Pancreas (tissue), 10 donors: ENCODE data around the gene HMCN1. TPM values are rescaled to one million over a fixed set of nuclear protein-coding genes. Genes with fewer than 3 reads are reported as not detected.

Experiments used
- ATAC-seq, 4 donors: fragments of 200-7000 bp; cut with Tn5 transposase; one replicate each; pipeline versions ENCODE4 v1.8.0 to v1.9.1; 2020; ENCODE audit warnings: mild to moderate bottlenecking in 4 of 4, moderate library complexity in 4 of 4
- DNase-seq, 6 donors: peaks; one replicate each; pipeline ENCODE4 v3.0.0-alpha.2; 2020
- FAIRE-seq: peaks from 2 replicates; lab custom pipeline; 2012; peaks lifted over from hg19 to GRCh38; lab: Jason Lieb, UNC
- H3K27ac ChIP-seq, 4 donors: fragments of 200-600 bp; sonication (generic); 1 replicate in 3 of 4; 2 replicates in 1 of 4; pipeline versions ENCODE4 v1.5.0 to v1.8.0; 2020
- H3K27me3 ChIP-seq, 4 donors: fragments of 200-600 bp; one replicate each; pipeline ENCODE4 v1.8.0; 2021
- H3K36me3 ChIP-seq, 3 donors: fragments of 200-600 bp; sonication (generic) in 1 of 3; one replicate each; pipeline versions ENCODE4 v1.5.0 to v1.8.0; 2020 to 2021
- H3K4me1 ChIP-seq, 3 donors: fragments of 200-600 bp; one replicate each; pipeline ENCODE4 v1.8.0; 2021
- H3K4me3 ChIP-seq, 4 donors: fragments of 200-600 bp; sonication (generic) in 2 of 4; one replicate each; pipeline versions ENCODE4 v1.5.0 to v1.8.0; 2020 to 2021
- H3K9me3 ChIP-seq, 4 donors: fragments of 200-600 bp; one replicate each; pipeline ENCODE4 v1.8.0; 2021
- WGBS, 2 donors: extraction: QIAGEN DNeasy Blood & Tissue Kit; methylation state at CpG; one replicate each; pipeline ENCODE4 v1.1.7; 2013; 5-methylcytosine and 5-hydroxymethylcytosine counted together
- intact Hi-C, 3 donors: fragments of 100-400 bp; cut with DNase I; formaldehyde crosslinking; loops; one replicate each; pipeline versions ENCODE4 v1.11.1 to v1.14.2; 2022
- polyA plus RNA-seq, 2 donors: library from polyadenylated mRNA; stranded (reverse); fragments of 200-250 nt; gene quantifications; one replicate each; pipeline ENCODE4 v1.2.3, GENCODE V29; 2013
- total RNA-seq, 6 donors: library from RNA; stranded (reverse); fragmentation: NEBNext Ultra II Directional in 4 of 6; extraction: Animal tissue kit (Norgen Biotek cat#: 25700) in 4 of 6; gene quantifications; one replicate each; pipeline versions ENCODE4 v1.2.1 to v1.2.4, GENCODE V29; 2021 to 2023
- TF ChIP-seq, protein P1 (sequence below), 4 donors: fragments of 200-600 bp; sonication (generic) in 3 of 4; IDR thresholded peaks; one replicate each; pipeline versions ENCODE4 v1.5.0 to v1.8.0; 2021; ENCODE audit warnings: antibody characterized with exemption in 4 of 4
- donor health status: healthy with polysubstance abuse.
- donor health status: DM: no; HTN: no; CAD: no; lungs with moderate emphysema.
- donor health status: DM: no; HTN: no; CAD: no.
- donor health status: control.
- donor health status: control.
- donor health status: Bipolar disorder and iron deficiency.
- donor health status: DM: yes; HTN: yes; CAD: no.
- donor health status: DM: no; HTN: no; CAD: no.
- donor health status: DM: no; HTN: no; CAD: no.
- donor health status: DM: yes; HTN: yes; CAD: no.

The HMCN1 gene
- total and polyA plus RNA-seq, 8 donors = 0.19 to 4.8 (median 0.60) TPM

DNA sequence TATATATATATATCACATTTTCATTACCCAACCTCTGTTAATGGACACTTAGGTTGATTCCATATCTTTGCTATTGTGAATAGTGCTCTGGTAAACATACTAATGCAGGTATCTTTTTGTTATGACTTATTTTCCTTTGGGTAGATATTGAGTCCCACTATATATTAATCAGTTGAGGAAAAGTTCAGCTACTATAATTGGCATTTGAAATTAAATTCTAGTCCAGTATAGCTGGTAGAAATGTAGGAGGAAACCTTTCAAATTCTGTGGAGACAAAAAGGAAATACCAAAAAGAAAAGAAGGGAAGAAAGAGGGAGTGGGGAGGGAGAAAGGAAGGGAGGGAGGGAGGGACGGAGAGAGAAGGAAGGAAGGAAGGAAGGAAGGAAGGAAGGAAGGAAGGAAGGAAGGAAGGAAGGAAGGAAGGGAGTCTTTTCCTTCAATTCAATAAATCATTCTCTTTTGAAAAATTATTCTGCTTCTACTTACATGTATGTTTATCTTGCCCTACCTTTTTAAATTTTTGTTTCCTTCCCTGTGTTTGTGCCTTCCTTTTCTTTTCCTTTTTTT, 329.0 kb downstream of the HMCN1 start:
- H3K9me3 ChIP-seq = no peaks in the 10 kb centered on the region
- TF ChIP-seq, protein P1, sequence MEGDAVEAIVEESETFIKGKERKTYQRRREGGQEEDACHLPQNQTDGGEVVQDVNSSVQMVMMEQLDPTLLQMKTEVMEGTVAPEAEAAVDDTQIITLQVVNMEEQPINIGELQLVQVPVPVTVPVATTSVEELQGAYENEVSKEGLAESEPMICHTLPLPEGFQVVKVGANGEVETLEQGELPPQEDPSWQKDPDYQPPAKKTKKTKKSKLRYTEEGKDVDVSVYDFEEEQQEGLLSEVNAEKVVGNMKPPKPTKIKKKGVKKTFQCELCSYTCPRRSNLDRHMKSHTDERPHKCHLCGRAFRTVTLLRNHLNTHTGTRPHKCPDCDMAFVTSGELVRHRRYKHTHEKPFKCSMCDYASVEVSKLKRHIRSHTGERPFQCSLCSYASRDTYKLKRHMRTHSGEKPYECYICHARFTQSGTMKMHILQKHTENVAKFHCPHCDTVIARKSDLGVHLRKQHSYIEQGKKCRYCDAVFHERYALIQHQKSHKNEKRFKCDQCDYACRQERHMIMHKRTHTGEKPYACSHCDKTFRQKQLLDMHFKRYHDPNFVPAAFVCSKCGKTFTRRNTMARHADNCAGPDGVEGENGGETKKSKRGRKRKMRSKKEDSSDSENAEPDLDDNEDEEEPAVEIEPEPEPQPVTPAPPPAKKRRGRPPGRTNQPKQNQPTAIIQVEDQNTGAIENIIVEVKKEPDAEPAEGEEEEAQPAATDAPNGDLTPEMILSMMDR (IDR thresholded peaks at IDR 0.05) = no peak
- no peak overlapping the region for H3K4me3 ChIP-seq
- H3K27ac ChIP-seq = no peak overlapping the region
- FAIRE-seq (no peak), DNase-seq (no peak), ATAC-seq (no peak)
- H3K27me3 ChIP-seq = no peaks in the 10 kb centered on the region
- WGBS, 2 donors = 76 to 86% methylated on average over 1 of the region's 1 CpG
- intact Hi-C loops = no loop called here
- peaks cover 0 to 6% (median 3%) of the 10 kb centered on the region in 3 donors for H3K4me1 ChIP-seq
- H3K36me3 ChIP-seq = no peaks in the 10 kb centered on the region

DNA sequence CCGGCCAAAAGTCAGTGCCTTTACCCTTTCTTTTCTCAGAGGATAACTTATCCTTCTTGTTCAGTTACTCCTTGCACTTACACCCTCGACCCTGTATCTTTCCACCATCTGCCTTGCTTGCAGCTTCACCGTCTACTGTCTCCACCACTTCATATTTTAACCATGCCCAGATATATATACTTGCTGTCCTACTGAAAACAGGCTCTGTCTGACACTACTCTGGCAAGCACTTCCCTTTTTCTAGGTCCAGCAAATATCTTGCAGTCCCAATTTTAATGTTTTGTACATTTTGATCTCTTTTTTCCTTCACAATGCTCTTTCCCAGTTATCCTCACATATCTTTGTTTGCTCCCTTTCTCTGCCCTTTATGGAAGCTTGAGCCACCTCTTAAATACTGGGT, 332.2 kb downstream of the HMCN1 start:
- DNase-seq = no peak
- no peak overlapping the region for H3K4me3 ChIP-seq
- H3K4me1 ChIP-seq = no peaks in the 10 kb centered on the region
- H3K36me3 ChIP-seq = no peaks in the 10 kb centered on the region
- WGBS, 2 donors = 60 to 76% methylated on average over 3 of the region's 3 CpGs
- H3K27ac ChIP-seq = no peak overlapping the region
- H3K27me3 ChIP-seq = no peaks in the 10 kb centered on the region
- no peak for ATAC-seq
- intact Hi-C loops = no loop called here
- TF ChIP-seq, protein P1 (IDR thresholded peaks at IDR 0.05) = no peak
- no peak for FAIRE-seq
- H3K9me3 ChIP-seq = no peaks in the 10 kb centered on the region

DNA sequence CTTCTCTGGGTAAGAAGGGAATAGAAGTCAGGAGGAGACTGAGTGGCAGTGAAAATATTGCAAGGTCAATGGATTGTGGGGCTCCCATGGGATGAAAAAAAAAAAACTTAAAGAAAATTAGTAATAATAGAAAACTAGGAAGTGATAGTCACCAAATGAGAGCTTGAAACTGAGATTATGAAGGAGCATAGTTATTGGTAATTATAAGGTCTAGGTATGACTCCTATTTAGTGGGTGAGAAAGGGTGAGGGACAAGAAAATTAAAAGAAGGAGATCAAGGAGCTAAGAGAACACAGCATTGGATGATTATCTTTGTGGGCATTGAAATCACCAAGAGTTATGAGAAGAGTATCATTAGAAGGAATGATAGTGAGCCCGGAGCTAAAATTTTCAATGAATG, 339.5 kb downstream of the HMCN1 start:
- ATAC-seq = no peak
- intact Hi-C loops = no loop called here
- Histone ChIP-seq H3K27ac (no peak overlapping the region), H3K4me1 (no peaks in the 10 kb centered on the region), H3K4me3 (no peak overlapping the region), H3K9me3 (no peaks in the 10 kb centered on the region), H3K36me3 (no peaks in the 10 kb centered on the region), H3K27me3 (no peaks in the 10 kb centered on the region)
- TF ChIP-seq, protein P1 (IDR thresholded peaks at IDR 0.05) = no peak
- no peak for DNase-seq
- no peak for FAIRE-seq
- WGBS, 2 donors = 87 to 90% methylated on average over 1 of the region's 1 CpG

DNA sequence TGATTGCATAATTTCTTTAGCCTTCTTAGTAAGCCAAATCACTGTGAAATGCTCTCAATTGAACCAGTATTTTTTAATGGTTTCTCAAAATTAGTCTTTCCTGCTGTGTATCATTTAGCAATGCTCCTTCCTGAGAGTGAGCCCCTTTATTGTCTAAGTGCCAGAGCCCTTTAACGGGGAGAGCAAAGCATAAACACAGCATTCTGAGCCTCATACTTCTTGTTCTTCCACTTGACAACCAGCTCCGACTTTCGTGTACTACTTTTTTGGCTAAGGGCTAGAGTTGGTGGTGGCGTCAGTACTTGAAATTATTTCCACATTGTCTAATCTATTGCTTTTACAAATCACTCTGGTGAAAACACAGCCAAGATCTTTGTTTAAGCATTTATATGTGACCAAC, 341.8 kb downstream of the HMCN1 start:
- Histone ChIP-seq H3K27ac (no peak overlapping the region), H3K4me3 (no peak overlapping the region), H3K9me3 (no peaks in the 10 kb centered on the region), H3K36me3 (no peaks in the 10 kb centered on the region), H3K4me1 (no peaks in the 10 kb centered on the region), H3K27me3 (no peaks in the 10 kb centered on the region)
- ATAC-seq = peak in 1 of 4 donors; percentile 15
- intact Hi-C loops = no loop called here
- 35 to 39% methylated on average over 4 of the region's 4 CpGs for WGBS, 2 donors
- TF ChIP-seq, protein P1 (IDR thresholded peaks at IDR 0.05) = no peak
- FAIRE-seq = no peak
- no peak for DNase-seq

DNA sequence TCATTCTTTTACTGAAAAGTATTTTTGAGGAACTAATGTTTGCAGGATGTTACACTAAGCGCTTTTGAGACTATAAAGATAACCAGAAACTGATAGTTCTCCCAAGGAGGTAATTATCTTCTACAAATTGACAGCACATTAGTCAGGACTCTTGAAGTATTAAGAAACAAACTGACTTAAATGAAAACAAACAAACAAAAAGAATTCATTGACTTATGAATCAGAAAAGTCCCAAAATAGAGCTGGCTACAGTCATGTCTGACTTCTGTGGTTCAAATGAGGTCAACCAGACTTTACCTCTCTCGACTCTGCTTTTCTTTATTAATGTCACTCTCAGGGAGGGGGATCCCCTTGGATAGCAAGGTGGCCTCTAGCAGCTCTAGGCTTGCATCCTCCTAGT, 344.1 kb downstream of the HMCN1 start:
- Histone ChIP-seq H3K36me3 (no peaks in the 10 kb centered on the region), H3K9me3 (no peaks in the 10 kb centered on the region), H3K4me1 (peaks cover 0 to 3% (median 0%) of the 10 kb centered on the region in 3 donors), H3K27ac (no peak overlapping the region), H3K4me3 (no peak overlapping the region), H3K27me3 (no peaks in the 10 kb centered on the region)
- DNase-seq (no peak), ATAC-seq (no peak), FAIRE-seq (no peak)
- 75 to 78% methylated on average over 2 of the region's 2 CpGs for WGBS, 2 donors
- intact Hi-C loops = no loop called here
- TF ChIP-seq, protein P1 (IDR thresholded peaks at IDR 0.05) = no peak
